GM18907 (cell line): Measurements from ENCODE around the gene RIN2.
A peak's percentile ranks its signal among the peaks of the same experiment; 100 is the strongest.

ENCODE experiments used
- ATAC-seq: cut with Tn5 transposase; IDR thresholded peaks from one replicate; pipeline ENCODE4 v1.9.1; 2021; ENCODE audit warnings: mild to moderate bottlenecking, moderate library complexity; ENCODE audit not compliant: unreplicated experiment

Gene RIN2

DNA sequence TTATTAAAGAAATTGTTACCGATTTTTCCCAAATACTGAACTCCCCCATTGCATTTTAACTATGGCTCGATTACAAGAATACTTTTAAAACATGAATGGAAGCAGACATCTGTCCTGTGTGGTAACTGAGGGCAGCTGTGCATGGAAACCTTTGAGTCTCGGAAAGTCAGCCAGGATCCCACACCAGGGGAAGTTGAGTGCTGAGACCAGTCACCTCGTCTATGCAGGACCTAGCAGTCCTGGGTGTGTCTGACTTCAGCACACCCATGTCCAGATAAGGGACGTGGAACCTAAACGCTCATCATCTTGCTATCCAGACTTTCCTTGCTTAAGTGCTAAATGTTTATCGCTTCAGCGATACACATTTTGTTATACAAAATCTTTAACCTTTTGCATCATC lies 6.1 kb downstream of the RIN2 start:
- ATAC-seq, result no peak

DNA sequence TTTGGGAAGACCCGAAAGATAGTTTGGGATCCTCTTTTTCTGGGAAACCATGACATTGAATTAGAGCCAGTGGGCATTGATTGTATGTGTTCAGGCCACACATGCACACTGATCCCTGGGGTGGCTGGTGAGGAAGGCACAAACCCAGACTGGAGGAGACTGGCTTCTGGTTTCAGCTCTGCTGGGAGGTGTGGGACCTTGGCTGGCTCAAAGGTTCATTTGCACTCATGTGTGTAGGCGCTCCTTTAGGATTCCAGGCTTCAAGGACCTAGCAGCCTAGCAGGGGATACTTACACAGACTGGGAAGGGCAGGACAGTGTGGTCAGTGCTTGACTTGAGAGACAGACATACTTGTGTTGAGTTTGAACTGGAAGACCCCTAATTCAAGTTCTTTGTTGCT lies 7.2 kb downstream of the RIN2 start:
- no peak for ATAC-seq

- no peak for ATAC-seq
Measured at GRCh38 chr20:19765913-19766312, 7.9 kb downstream of the RIN2 start.

GRCh38 chr20:19767070-19767469 lies 9.0 kb downstream of the RIN2 start:
- no peak for ATAC-seq

GRCh38 chr20:19768325-19768842 lies 10.3 kb downstream of the RIN2 start:
- ATAC-seq, result no peak

- no peak for ATAC-seq
Measured at GRCh38 chr20:19769507-19769906, 11.4 kb downstream of the RIN2 start.

DNA sequence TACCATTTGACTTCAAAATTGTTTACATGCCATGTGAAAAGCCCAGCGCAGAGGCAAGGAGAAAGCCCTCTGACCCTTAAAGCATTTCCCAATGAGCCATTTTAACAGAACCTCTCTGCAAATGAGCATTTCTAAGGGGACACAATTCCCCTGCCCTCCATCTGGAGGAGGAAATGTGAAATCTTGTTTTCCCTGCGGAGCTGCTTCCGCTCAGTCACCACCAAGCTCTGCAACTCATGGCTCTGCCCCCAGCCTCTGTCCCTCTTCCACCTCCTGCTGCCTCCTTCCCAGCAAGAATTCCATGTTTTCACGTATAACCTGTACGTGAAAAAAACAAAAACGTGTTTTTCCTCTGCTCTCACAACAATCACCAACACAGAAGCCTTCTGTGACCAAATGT lies 12.3 kb downstream of the RIN2 start:
- ATAC-seq, result no peak

GRCh38 chr20:19771031-19771430 lies 13.0 kb downstream of the RIN2 start:
- no peak for ATAC-seq

DNA sequence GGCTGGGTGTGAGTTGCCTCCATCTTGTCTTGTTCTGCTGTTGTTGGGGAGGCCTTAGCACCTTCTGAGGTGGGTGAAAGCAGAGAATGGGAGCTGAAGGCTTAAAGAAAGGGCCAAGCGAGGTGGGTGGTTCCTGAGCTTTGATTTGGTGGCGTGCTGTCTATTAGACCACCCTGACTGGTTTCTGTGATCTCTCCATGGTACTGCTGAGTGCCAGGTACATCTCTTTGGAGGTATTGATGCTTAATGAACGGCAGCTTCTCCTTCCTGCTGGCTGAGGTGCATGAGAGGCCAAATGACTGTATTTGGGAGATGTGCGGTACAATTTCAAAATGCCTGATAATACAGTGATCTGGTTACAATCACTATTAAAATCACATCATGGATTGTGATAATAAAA lies 15.4 kb downstream of the RIN2 start:
- no peak for ATAC-seq

DNA sequence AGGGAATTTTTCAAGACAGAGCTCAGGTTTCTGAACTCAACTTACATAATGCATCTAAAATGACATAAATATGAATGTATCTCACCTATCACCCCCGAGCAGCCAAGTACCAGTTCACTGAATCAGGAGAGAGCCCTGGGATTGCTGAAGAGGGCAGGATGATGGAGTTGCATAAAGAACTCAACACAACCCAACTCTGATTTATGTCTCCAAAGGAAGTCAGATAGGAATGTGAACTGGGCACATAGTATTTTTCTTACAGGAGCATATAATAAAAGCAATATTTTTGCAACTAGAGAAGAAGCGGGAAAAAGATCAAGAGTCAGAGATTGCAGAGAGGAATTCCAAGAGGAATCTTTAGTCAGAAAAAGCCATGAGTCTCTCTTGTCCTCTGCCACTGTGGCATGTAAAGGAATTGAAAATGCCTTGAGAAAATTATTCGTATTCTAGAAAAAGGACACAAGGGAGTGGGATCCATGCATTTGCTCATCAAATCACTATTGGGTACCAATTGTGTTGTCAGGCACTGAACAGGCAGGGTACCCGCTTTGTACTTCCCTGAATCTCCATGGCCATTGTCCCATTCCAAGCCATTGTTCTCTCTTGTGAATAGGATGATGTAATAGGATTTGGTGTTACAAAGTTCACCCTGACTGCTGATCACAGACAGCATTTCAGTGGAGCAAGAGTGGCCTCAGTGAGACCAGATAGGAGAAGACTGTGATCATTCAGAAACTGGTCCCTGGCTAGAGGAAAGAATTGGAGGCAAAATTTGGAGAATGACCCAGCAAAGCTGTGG lies 16.3 kb downstream of the RIN2 start:
- ATAC-seq, result no peak

- ATAC-seq, result no peak
Measured at GRCh38 chr20:19775353-19776253, 17.5 kb downstream of the RIN2 start.

- no peak for ATAC-seq
Measured at GRCh38 chr20:19777315-19777714, 19.3 kb downstream of the RIN2 start.

DNA sequence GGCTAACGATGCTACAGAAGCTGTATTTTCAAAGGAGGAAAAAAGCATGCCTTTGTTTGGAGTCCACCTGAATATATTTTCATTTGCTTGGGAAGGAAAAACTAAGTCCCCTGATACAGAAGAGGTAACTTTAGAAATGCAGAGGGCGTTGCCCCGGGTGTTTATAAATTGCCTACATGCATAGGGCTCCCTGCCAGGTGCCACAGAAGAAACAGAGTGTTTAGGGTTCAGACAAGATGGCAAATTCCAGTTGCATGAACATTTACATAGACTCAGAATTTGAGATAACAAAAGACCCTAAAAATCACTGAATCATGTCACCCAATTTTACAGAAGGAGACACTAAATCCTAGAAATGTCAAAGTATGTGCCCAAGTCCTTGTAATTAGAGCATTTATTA lies 19.9 kb downstream of the RIN2 start:
- ATAC-seq, result no peak

GRCh38 chr20:19778404-19778803 lies 20.3 kb downstream of the RIN2 start:
- no peak for ATAC-seq

- ATAC-seq, result peak; percentile 83
Measured at GRCh38 chr20:19779634-19780033, 21.6 kb downstream of the RIN2 start.

DNA sequence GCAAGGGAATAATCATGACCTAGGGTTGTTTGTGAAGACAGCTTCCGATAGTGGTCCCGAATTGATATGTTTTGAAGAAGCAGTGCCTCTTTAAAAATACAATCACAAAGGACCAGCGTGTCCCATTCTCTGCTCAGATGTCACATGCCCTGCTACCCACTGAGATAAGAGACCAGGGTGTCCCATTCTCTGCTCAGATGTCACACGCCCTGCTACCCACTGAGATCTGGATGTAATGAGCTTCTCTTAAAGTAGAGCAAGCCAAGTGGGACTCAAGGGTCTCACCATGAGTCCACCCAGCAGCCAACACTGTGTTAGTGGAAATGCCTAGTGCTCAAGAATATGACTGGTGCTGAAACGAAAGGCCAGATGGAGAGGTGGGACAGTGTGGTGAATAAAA lies 22.2 kb downstream of the RIN2 start:
- no peak for ATAC-seq

DNA sequence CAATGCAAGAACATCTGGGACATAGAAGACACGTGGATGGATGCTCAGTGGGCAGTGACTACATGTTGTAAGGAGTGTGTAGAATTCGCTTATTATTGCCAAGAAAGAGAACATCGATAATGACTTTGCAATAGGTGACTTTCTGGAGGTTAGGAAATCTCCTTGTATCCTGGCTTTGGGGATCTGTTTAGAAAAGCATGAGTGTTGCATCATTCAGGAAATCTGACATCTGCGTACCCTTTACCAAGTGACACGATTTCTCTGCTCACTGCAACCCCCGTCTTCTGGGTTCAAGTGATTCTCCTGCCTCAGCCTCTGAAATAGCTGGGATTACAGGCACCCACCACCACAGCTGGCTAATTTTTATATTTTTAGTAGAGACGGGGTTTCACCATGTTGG lies 23.2 kb downstream of the RIN2 start:
- ATAC-seq, result no peak

DNA sequence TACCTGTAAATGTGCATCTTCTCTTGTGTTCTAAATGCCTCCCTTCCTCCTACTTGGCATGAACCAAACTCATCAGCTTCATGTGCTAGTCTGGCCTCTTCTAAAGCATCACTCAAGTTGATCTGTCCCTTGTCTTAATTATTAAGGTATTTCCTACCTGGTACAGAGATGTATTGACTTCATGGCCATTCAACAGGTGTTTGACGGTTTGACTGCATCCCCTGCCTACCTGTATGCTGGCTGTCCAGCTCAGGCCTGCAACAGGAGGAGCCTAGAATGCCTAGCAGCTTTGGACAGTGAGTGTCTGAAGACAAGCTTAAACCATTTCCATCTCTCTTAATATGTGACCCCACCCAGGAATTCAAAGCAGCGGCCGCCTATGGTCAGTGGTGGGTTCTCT lies 24.6 kb downstream of the RIN2 start:
- no peak for ATAC-seq

DNA sequence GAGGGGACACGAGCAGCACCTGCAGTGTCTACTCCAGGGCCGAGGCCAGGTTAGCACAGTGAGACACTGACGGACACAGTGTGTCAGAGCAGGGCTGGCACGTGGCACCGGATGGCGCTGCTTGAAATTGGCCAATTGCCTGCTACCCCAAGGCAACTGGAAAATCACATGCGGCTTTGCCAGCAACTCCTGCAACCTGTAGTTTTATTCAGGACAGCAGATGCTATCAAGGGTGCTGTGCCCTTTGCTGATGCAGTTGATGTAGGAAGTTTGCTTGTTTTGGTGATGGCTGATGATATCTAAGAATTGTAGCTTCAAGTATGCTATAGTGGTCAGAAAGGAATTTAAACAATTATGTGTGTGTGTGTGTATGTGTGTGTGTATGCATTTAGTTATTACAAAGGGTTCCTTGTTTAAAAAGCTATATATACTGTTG lies 25.9 kb downstream of the RIN2 start:
- ATAC-seq, result no peak

GRCh38 chr20:19784511-19785172 lies 26.6 kb downstream of the RIN2 start:
- ATAC-seq, result no peak
